HepG2 (cell line): ENCODE results near the gene SGCE. TPM values are rescaled to one million over a fixed set of nuclear protein-coding genes. Genes with fewer than 3 reads are reported as not detected.

Experiments used
- ARHGAP35 ChIP-seq: sonication (generic); formaldehyde crosslinking; IDR thresholded peaks from 2 replicates; pipeline ENCODE4 v1.9.0; 2022; ENCODE audit warnings: mild to moderate bottlenecking, inconsistent platforms, moderate library complexity, missing genetic modification reagents, borderline replicate concordance
- ARNTL ChIP-seq: sonication (generic); formaldehyde crosslinking; IDR thresholded peaks from 2 replicates; pipeline ENCODE4 v1.4.0; 2020; ENCODE audit warnings: mild to moderate bottlenecking, missing genetic modification reagents
- ASH2L ChIP-seq: fragments of 300-600, 200-600 bp; sonication (generic); IDR thresholded peaks from 2 replicates; pipeline ENCODE4 v1.7.0; 2017; ENCODE audit warnings: low read depth, mild to moderate bottlenecking, moderate library complexity, mixed read lengths, low read length; ENCODE audit not compliant: insufficient read length
- ATF7-NPFF ChIP-seq: sonication (generic); formaldehyde crosslinking; IDR thresholded peaks from 2 replicates; pipeline ENCODE4 v1.8.1; 2023; ENCODE audit warnings: mild to moderate bottlenecking, low read depth, missing genetic modification reagents, moderate library complexity
- CBFB ChIP-seq: sonication (generic); formaldehyde crosslinking; IDR thresholded peaks from 2 replicates; pipeline ENCODE4 v1.4.0; 2020; ENCODE audit warnings: missing genetic modification reagents
- CCAR2 ChIP-seq: fragments of 200-400 bp; formaldehyde crosslinking; optimal IDR thresholded peaks from 2 replicates; pipeline ENCODE3; 2018; ENCODE audit warnings: low read depth, mild to moderate bottlenecking, low read length, moderate library complexity
- CERS6 ChIP-seq: sonication (generic); formaldehyde crosslinking; IDR thresholded peaks from 2 replicates; pipeline ENCODE4 v1.5.0; 2020; ENCODE audit warnings: missing genetic modification reagents
- ERF ChIP-seq: IDR thresholded peaks from 2 replicates; pipeline ENCODE4 v1.6.1; 2018; ENCODE audit warnings: missing biosample characterization, missing genetic modification reagents
- GABPA ChIP-seq, 2 experiments: IDR thresholded peaks; 2 replicates each; pipeline ENCODE4 v1.6.1; 2011 to 2016; ENCODE audit warnings: low read depth in 2 of 2, low read length in 1 of 2, missing biosample characterization in 1 of 2, missing genetic modification characterization in 1 of 2
- HNRNPUL1 ChIP-seq: fragments of 200-400 bp; formaldehyde crosslinking; IDR thresholded peaks from 2 replicates; pipeline ENCODE4 v1.6.1; 2017; ENCODE audit warnings: low read depth, mild to moderate bottlenecking, low read length, moderate library complexity
- PAX8 ChIP-seq: sonication (generic); formaldehyde crosslinking; IDR thresholded peaks from 2 replicates; pipeline ENCODE4 v1.8.0; 2022; ENCODE audit warnings: mild to moderate bottlenecking, missing genetic modification reagents, borderline replicate concordance
- PHF21A ChIP-seq: sonication (generic); formaldehyde crosslinking; IDR thresholded peaks from 2 replicates; pipeline ENCODE4 v1.5.0; 2020; ENCODE audit warnings: mild to moderate bottlenecking, missing genetic modification reagents
- PRMT3 ChIP-seq: sonication (generic); formaldehyde crosslinking; IDR thresholded peaks from 2 replicates; pipeline ENCODE4 v1.8.1; 2022; ENCODE audit warnings: low read depth, mild to moderate bottlenecking, moderate library complexity, missing genetic modification reagents, borderline replicate concordance
- SIX4 ChIP-seq: sonication (generic); formaldehyde crosslinking; IDR thresholded peaks from 2 replicates; pipeline ENCODE4 v1.4.0; 2020; ENCODE audit warnings: missing genetic modification reagents
- SMAD1 ChIP-seq: sonication (generic); formaldehyde crosslinking; IDR thresholded peaks from 2 replicates; pipeline ENCODE4 v1.4.0; 2020; ENCODE audit warnings: missing genetic modification reagents, low read depth, mild to moderate bottlenecking, borderline replicate concordance
- SMC3 ChIP-seq: IDR thresholded peaks from 2 replicates; pipeline ENCODE4 v1.6.1; 2011; ENCODE audit warnings: low read length, improper control_type of control experiment
- SP2 ChIP-seq: sonication (generic); formaldehyde crosslinking; IDR thresholded peaks from 2 replicates; pipeline ENCODE4 v1.5.1; 2020; ENCODE audit warnings: mild to moderate bottlenecking, missing genetic modification reagents
- ZNF253 ChIP-seq: sonication (generic); formaldehyde crosslinking; IDR thresholded peaks from 2 replicates; pipeline ENCODE4 v1.8.0; 2022; ENCODE audit warnings: mild to moderate bottlenecking, missing genetic modification reagents, borderline replicate concordance
- ZNF292 ChIP-seq: sonication (generic); formaldehyde crosslinking; IDR thresholded peaks from 2 replicates; pipeline ENCODE4 v1.8.1; 2022; ENCODE audit warnings: mild to moderate bottlenecking, low read depth, missing genetic modification reagents, borderline replicate concordance
- ZNF607 ChIP-seq: sonication (generic); formaldehyde crosslinking; IDR thresholded peaks from 2 replicates; pipeline ENCODE4 v1.5.1; 2020; ENCODE audit warnings: missing genetic modification reagents, mild to moderate bottlenecking, borderline replicate concordance
- ZNF615 ChIP-seq: sonication (generic); formaldehyde crosslinking; IDR thresholded peaks from 2 replicates; pipeline ENCODE4 v1.5.0; 2020; ENCODE audit warnings: mild to moderate bottlenecking, missing genetic modification reagents, borderline replicate concordance
- ZNF670 ChIP-seq: sonication (generic); formaldehyde crosslinking; IDR thresholded peaks from 2 replicates; pipeline ENCODE4 v1.8.0; 2022; ENCODE audit warnings: mild to moderate bottlenecking, missing genetic modification reagents, borderline replicate concordance
- ZNF740 ChIP-seq: sonication (generic); formaldehyde crosslinking; IDR thresholded peaks from 2 replicates; pipeline ENCODE4 v1.4.0; 2020; ENCODE audit warnings: missing genetic modification reagents
- ZSCAN21 ChIP-seq: sonication (generic); formaldehyde crosslinking; IDR thresholded peaks from 2 replicates; pipeline ENCODE4 v1.8.0; 2022; ENCODE audit warnings: mild to moderate bottlenecking, missing genetic modification reagents, moderate library complexity, borderline replicate concordance
- polyA plus RNA-seq, 8 experiments: library from polyadenylated mRNA; depleted of rRNA in 3 of 8; stranded (reverse) in 7 of 8; unstranded in 1 of 8; fragments of >200 nt; fragmentation: Illumina TruSeq in 4 of 8; extraction: Trizol in 4 of 8; gene quantifications; 2 replicates each; pipeline versions ENCODE4 v1.2.1 to v1.2.3, GENCODE V29; 2011 to 2016; ENCODE audit warnings: low read depth in 4 of 8, missing spikeins in 1 of 8, mixed read lengths in 1 of 8; ENCODE audit not compliant: insufficient read depth in 1 of 8
- total RNA-seq, 5 experiments: library from RNA; depleted of rRNA; stranded (reverse); fragments of >200 nt; fragmentation: Illumina TruSeq; extraction: Trizol; gene quantifications; 2 replicates each; pipeline ENCODE4 v1.2.3, GENCODE V29; 2016; ENCODE audit warnings: low read depth in 1 of 5
- TF ChIP-seq, protein P1 (sequence below): sonication (generic); formaldehyde crosslinking; IDR thresholded peaks from 2 replicates; pipeline ENCODE4 v1.4.0; 2020; ENCODE audit warnings: missing genetic modification reagents, borderline replicate concordance
- TF ChIP-seq, protein P2 (sequence below): sonication (generic); formaldehyde crosslinking; IDR thresholded peaks from 2 replicates; pipeline ENCODE4 v1.4.0; 2020; ENCODE audit warnings: mild to moderate bottlenecking, missing genetic modification reagents

The SGCE gene
- total and polyA plus RNA-seq, 2 of the 13 experiments (the other 11 are each of a cell fraction or from before 2014, with no cell fraction given): 52.3 to 71.1 TPM

DNA sequence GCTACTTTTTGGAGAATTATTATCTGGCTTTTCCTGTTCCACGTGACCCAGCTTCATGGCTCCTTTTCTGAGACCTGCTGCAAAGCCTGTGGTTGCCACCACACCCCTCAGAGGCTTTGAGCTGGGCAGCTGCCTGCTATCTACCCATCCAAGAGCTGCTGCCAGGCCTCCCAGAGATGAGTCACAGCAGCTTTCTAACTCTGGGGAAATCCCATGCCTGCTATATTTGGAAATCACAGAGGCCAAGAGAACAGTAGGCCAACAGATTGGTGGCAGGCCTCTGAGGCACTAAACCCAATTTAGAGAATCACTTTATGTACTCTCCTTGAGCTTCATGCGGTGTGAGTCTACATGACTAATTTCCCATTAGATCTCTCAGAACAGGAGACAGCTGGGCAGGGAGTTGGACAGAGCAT lies 35.2 kb downstream of the SGCE start (continued):
- no peak for TF ChIP-seq ZSCAN21 (CRISPR knock-in tag)
- TF ChIP-seq PRMT3: no peak
- TF ChIP-seq ATF7-NPFF: no peak
- no peak for TF ChIP-seq ZNF292 (CRISPR knock-in tag)
- TF ChIP-seq, protein P1, sequence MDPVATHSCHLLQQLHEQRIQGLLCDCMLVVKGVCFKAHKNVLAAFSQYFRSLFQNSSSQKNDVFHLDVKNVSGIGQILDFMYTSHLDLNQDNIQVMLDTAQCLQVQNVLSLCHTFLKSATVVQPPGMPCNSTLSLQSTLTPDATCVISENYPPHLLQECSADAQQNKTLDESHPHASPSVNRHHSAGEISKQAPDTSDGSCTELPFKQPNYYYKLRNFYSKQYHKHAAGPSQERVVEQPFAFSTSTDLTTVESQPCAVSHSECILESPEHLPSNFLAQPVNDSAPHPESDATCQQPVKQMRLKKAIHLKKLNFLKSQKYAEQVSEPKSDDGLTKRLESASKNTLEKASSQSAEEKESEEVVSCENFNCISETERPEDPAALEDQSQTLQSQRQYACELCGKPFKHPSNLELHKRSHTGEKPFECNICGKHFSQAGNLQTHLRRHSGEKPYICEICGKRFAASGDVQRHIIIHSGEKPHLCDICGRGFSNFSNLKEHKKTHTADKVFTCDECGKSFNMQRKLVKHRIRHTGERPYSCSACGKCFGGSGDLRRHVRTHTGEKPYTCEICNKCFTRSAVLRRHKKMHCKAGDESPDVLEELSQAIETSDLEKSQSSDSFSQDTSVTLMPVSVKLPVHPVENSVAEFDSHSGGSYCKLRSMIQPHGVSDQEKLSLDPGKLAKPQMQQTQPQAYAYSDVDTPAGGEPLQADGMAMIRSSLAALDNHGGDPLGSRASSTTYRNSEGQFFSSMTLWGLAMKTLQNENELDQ (CRISPR knock-in tag): no peak
- TF ChIP-seq CERS6 (CRISPR knock-in tag): no peak
- 0 out of 2 replicates have a peak, but pooled peaks have one; percentile 18 for TF ChIP-seq SMC3
- no peak for TF ChIP-seq PHF21A
- TF ChIP-seq SMAD1 (CRISPR knock-in tag): no peak
- no peak for TF ChIP-seq ZNF740 (CRISPR knock-in tag)
- no peak for TF ChIP-seq ZNF607 (CRISPR knock-in tag)
- no peak for TF ChIP-seq CCAR2
- TF ChIP-seq ZNF615: no peak
- TF ChIP-seq HNRNPUL1: no peak
- peak; percentile 57; the same call in 1 of the 2 replicates for TF ChIP-seq ERF (CRISPR knock-in tag)
- no peak for TF ChIP-seq ZNF670 (CRISPR knock-in tag)
- no peak for TF ChIP-seq GABPA (IDR thresholded peaks at IDR 0.05; ENCODE audit: low read depth, low read length)
- no peak for TF ChIP-seq GABPA (CRISPR knock-in tag; IDR thresholded peaks at IDR 0.05; ENCODE audit: low read depth)
- TF ChIP-seq PAX8 (CRISPR knock-in tag): no peak
- no peak for TF ChIP-seq ARNTL
- TF ChIP-seq CBFB (CRISPR knock-in tag): no peak
- no peak for TF ChIP-seq SIX4 (CRISPR knock-in tag)
- no peak for TF ChIP-seq ZNF253 (CRISPR knock-in tag)
- TF ChIP-seq ARHGAP35: no peak
- TF ChIP-seq, protein P2, sequence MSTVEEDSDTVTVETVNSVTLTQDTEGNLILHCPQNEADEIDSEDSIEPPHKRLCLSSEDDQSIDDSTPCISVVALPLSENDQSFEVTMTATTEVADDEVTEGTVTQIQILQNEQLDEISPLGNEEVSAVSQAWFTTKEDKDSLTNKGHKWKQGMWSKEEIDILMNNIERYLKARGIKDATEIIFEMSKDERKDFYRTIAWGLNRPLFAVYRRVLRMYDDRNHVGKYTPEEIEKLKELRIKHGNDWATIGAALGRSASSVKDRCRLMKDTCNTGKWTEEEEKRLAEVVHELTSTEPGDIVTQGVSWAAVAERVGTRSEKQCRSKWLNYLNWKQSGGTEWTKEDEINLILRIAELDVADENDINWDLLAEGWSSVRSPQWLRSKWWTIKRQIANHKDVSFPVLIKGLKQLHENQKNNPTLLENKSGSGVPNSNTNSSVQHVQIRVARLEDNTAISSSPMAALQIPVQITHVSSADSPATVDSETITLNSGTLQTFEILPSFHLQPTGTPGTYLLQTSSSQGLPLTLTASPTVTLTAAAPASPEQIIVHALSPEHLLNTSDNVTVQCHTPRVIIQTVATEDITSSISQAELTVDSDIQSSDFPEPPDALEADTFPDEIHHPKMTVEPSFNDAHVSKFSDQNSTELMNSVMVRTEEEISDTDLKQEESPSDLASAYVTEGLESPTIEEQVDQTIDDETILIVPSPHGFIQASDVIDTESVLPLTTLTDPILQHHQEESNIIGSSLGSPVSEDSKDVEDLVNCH: no peak
- no peak for TF ChIP-seq ASH2L
- no peak for TF ChIP-seq SP2 (CRISPR knock-in tag)
